ENCODE measurements around the gene IMPA2.

DNA sequence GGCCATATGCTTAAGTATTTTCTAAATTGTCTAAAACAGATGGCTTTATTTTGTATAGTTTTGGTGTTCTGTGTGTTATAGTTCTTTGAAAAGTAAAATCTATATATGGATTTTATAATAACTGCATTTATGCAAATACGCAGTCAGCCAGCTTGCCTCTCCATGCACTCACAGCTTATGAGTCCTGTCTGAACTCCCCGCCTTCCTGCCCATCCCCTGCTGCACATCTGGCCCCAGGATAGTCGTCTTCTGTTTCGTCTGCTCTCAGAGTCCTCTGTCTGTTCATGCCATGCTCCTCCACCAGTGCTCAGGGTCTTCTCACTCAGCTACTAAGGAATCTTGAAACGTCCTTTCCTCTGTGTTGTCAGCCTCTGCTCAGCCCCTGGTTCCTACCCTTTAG is 84.1 kb downstream of the IMPA2 start:
- TF ChIP-seq, protein P1, sequence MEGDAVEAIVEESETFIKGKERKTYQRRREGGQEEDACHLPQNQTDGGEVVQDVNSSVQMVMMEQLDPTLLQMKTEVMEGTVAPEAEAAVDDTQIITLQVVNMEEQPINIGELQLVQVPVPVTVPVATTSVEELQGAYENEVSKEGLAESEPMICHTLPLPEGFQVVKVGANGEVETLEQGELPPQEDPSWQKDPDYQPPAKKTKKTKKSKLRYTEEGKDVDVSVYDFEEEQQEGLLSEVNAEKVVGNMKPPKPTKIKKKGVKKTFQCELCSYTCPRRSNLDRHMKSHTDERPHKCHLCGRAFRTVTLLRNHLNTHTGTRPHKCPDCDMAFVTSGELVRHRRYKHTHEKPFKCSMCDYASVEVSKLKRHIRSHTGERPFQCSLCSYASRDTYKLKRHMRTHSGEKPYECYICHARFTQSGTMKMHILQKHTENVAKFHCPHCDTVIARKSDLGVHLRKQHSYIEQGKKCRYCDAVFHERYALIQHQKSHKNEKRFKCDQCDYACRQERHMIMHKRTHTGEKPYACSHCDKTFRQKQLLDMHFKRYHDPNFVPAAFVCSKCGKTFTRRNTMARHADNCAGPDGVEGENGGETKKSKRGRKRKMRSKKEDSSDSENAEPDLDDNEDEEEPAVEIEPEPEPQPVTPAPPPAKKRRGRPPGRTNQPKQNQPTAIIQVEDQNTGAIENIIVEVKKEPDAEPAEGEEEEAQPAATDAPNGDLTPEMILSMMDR (conservative IDR thresholded peaks at IDR 0.05), result no peak
- no peak for TF ChIP-seq ZFX (IDR thresholded peaks at IDR 0.05)

All from C4-2B (cell line).